SK-N-SH treated with all-trans-retinoic acid at 6 μM for 48 hours (cell line): Measurements from ENCODE around the gene ZNF648.

Source experiments
- ATAC-seq: fragments of 200-7000 bp; cut with Tn5 transposase; 3 replicates; pipeline ENCODE4 v1.9.1; 2020; ENCODE audit warnings: mild to moderate bottlenecking, moderate library complexity
- ARNTL ChIP-seq: fragments of 450-650 bp; formaldehyde crosslinking; IDR thresholded peaks from 2 replicates; pipeline ENCODE4 v1.5.0; 2020; ENCODE audit warnings: low read depth, mild to moderate bottlenecking, moderate library complexity, borderline replicate concordance
- BACH2 ChIP-seq: fragments of 250-450 bp; sonication (Bioruptor Pico); IDR thresholded peaks from 2 replicates; pipeline ENCODE4 v1.9.0; 2021; ENCODE audit warnings: mild to moderate bottlenecking, borderline replicate concordance
- ESRRG ChIP-seq: fragments of 250-450 bp; sonication (Bioruptor Pico); IDR thresholded peaks from 2 replicates; pipeline ENCODE4 v1.6.1; 2021; ENCODE audit warnings: mild to moderate bottlenecking
- GLIS3 ChIP-seq: fragments of 250-450 bp; sonication (Bioruptor Pico); IDR thresholded peaks from 2 replicates; pipeline ENCODE4 v1.5.0; 2020; ENCODE audit warnings: mild to moderate bottlenecking, moderate library complexity
- ISL1 ChIP-seq: fragments of 250-450 bp; sonication (Bioruptor Pico); IDR thresholded peaks from 2 replicates; pipeline ENCODE4 v2.1.2; 2022; ENCODE audit warnings: mild to moderate bottlenecking, moderate library complexity
- RARB ChIP-seq: fragments of 250-450 bp; sonication (Bioruptor Pico); IDR thresholded peaks from 2 replicates; pipeline ENCODE4 v1.8.0; 2021; ENCODE audit warnings: mild to moderate bottlenecking, moderate library complexity
- SNAI2 ChIP-seq: fragments of 250-450 bp; sonication (Bioruptor Pico); IDR thresholded peaks from 2 replicates; pipeline ENCODE4 v1.5.0; 2020; ENCODE audit warnings: mild to moderate bottlenecking, moderate library complexity
- TCF4 ChIP-seq: fragments of 250-450 bp; sonication (Bioruptor Pico); IDR thresholded peaks from 2 replicates; pipeline ENCODE4 v1.8.0; 2021; ENCODE audit warnings: mild to moderate bottlenecking, moderate library complexity, borderline replicate concordance
- TOX ChIP-seq: fragments of 250-450 bp; sonication (Bioruptor Pico); IDR thresholded peaks from 2 replicates; pipeline ENCODE4 v1.8.0; 2021; ENCODE audit warnings: mild to moderate bottlenecking, moderate library complexity, borderline replicate concordance
- ZC3H10 ChIP-seq: fragments of 250-450 bp; sonication (Bioruptor Pico); IDR thresholded peaks from 2 replicates; pipeline ENCODE4 v1.5.1; 2021; ENCODE audit warnings: mild to moderate bottlenecking, moderate library complexity
- ZFP3 ChIP-seq: fragments of 250-450 bp; sonication (Bioruptor Pico); IDR thresholded peaks from 2 replicates; pipeline ENCODE4 v1.5.0; 2020; ENCODE audit warnings: mild to moderate bottlenecking, moderate library complexity
- ZFP30 ChIP-seq: fragments of 450-650 bp; formaldehyde crosslinking; IDR thresholded peaks from 2 replicates; pipeline ENCODE4 v1.5.0; 2022; ENCODE audit warnings: mild to moderate bottlenecking, moderate library complexity
- ZNF565 ChIP-seq: fragments of 450-650 bp; formaldehyde crosslinking; conservative IDR thresholded peaks from 2 replicates; pipeline ENCODE4 v1.5.0; 2020; ENCODE audit warnings: low read depth, mild to moderate bottlenecking, moderate library complexity
- TF ChIP-seq, protein P1 (sequence below): fragments of 250-450 bp; sonication (Bioruptor Pico); IDR thresholded peaks from 2 replicates; pipeline ENCODE4 v1.8.0; 2020; ENCODE audit warnings: mild to moderate bottlenecking, moderate library complexity, borderline replicate concordance
- TF ChIP-seq, protein P2 (sequence below): fragments of 250-450 bp; sonication (Bioruptor Pico); IDR thresholded peaks from 2 replicates; pipeline ENCODE4 v1.5.1; 2021; ENCODE audit warnings: mild to moderate bottlenecking, moderate library complexity
- TF ChIP-seq, protein P3 (sequence below): fragments of 250-450 bp; sonication (Bioruptor Pico); IDR thresholded peaks from 2 replicates; pipeline ENCODE4 v1.5.0; 2020; ENCODE audit warnings: mild to moderate bottlenecking, moderate library complexity
- TF ChIP-seq, protein P4 (sequence below): fragments of 250-450 bp; sonication (Bioruptor Pico); IDR thresholded peaks from 2 replicates; pipeline ENCODE4 v1.5.1; 2020; ENCODE audit warnings: low read depth, mild to moderate bottlenecking, moderate library complexity

ZNF648 gene

DNA sequence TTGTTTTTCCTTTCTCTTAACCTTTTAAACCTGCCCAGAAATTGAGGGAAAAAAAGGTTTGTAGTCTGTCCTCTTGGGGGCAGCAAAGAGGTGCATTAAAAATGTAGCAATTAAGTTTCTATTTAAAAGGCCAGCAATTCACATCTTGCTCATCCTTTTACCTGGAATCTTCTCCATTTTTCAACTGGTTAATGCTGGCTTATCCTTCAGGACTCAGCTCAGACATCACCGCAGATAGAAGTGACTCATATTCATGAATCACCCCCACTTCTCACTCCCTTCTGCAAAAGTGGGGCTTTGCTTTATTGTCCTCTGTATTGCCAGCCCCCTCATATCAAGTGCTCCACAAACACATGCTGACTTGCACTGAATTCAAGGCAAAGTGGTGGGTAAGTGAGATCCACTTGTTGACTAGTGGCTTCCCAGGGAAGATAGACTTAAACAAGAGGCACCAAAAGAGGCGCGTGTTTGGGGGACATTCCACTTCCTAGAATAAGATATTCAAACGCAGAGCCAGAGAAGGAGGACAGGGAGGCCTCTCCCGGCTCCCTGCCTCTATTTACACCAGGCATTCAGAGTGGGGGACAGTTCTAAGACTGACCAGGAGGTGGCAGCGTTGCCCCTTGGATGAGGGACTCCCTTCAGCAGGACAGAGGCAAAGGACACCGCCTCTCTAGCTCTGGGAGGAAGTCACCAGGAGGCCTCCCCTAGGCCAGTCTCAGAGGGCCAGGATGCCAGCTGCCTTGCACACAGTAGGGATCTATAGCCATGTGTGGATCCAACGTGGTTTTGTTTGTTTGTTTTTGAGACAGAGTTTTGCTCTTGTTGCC lies 23.2 kb upstream of the ZNF648 start (continued):
- TF ChIP-seq, protein P1, sequence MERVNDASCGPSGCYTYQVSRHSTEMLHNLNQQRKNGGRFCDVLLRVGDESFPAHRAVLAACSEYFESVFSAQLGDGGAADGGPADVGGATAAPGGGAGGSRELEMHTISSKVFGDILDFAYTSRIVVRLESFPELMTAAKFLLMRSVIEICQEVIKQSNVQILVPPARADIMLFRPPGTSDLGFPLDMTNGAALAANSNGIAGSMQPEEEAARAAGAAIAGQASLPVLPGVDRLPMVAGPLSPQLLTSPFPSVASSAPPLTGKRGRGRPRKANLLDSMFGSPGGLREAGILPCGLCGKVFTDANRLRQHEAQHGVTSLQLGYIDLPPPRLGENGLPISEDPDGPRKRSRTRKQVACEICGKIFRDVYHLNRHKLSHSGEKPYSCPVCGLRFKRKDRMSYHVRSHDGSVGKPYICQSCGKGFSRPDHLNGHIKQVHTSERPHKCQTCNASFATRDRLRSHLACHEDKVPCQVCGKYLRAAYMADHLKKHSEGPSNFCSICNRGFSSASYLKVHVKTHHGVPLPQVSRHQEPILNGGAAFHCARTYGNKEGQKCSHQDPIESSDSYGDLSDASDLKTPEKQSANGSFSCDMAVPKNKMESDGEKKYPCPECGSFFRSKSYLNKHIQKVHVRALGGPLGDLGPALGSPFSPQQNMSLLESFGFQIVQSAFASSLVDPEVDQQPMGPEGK (CRISPR knock-in tag): no peak
- TF ChIP-seq ZFP3 (CRISPR knock-in tag) (no peak), TOX (CRISPR knock-in tag) (no peak), ESRRG (CRISPR knock-in tag) (no peak), BACH2 (CRISPR knock-in tag) (no peak), ZNF565 (CRISPR knock-in tag) (no peak), TCF4 (CRISPR knock-in tag) (no peak)
- TF ChIP-seq, protein P2, sequence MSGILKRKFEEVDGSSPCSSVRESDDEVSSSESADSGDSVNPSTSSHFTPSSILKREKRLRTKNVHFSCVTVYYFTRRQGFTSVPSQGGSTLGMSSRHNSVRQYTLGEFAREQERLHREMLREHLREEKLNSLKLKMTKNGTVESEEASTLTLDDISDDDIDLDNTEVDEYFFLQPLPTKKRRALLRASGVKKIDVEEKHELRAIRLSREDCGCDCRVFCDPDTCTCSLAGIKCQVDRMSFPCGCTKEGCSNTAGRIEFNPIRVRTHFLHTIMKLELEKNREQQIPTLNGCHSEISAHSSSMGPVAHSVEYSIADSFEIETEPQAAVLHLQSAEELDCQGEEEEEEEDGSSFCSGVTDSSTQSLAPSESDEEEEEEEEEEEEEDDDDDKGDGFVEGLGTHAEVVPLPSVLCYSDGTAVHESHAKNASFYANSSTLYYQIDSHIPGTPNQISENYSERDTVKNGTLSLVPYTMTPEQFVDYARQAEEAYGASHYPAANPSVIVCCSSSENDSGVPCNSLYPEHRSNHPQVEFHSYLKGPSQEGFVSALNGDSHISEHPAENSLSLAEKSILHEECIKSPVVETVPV (CRISPR knock-in tag): no peak

DNA sequence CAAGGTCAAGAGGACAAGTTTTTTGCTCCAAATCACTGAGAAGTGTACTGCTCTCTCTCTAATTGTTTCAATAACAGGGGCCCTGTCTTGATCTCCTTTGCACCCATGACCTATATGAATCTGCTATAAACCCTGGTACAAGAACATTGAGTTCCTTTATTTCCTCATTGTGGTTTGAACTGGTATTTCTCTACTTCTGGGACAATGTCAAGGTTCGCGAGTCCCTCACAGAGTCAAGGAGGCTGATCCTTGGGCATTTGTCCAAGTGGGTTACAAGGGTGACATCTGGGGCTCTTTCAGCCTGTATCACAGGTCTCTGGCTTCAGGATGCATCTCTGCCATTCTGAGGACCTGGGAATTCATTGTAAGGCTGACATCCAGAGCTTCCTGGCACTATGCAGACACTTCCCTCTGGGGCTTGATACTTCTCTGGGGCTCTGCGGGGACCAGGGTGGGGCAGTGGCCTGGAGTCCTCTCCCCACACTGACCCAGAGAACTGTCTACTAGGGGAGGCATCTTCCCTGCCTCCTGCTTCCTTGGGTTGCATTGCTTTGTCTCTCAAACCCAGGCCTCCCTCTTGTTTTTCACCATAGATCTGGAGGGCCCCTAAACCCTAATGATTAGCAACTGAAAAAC lies 22.5 kb upstream of the ZNF648 start:
- TF ChIP-seq, protein P3, sequence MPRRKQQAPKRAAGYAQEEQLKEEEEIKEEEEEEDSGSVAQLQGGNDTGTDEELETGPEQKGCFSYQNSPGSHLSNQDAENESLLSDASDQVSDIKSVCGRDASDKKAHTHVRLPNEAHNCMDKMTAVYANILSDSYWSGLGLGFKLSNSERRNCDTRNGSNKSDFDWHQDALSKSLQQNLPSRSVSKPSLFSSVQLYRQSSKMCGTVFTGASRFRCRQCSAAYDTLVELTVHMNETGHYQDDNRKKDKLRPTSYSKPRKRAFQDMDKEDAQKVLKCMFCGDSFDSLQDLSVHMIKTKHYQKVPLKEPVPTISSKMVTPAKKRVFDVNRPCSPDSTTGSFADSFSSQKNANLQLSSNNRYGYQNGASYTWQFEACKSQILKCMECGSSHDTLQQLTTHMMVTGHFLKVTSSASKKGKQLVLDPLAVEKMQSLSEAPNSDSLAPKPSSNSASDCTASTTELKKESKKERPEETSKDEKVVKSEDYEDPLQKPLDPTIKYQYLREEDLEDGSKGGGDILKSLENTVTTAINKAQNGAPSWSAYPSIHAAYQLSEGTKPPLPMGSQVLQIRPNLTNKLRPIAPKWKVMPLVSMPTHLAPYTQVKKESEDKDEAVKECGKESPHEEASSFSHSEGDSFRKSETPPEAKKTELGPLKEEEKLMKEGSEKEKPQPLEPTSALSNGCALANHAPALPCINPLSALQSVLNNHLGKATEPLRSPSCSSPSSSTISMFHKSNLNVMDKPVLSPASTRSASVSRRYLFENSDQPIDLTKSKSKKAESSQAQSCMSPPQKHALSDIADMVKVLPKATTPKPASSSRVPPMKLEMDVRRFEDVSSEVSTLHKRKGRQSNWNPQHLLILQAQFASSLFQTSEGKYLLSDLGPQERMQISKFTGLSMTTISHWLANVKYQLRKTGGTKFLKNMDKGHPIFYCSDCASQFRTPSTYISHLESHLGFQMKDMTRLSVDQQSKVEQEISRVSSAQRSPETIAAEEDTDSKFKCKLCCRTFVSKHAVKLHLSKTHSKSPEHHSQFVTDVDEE (CRISPR knock-in tag): no peak
- TF ChIP-seq, protein P4, sequence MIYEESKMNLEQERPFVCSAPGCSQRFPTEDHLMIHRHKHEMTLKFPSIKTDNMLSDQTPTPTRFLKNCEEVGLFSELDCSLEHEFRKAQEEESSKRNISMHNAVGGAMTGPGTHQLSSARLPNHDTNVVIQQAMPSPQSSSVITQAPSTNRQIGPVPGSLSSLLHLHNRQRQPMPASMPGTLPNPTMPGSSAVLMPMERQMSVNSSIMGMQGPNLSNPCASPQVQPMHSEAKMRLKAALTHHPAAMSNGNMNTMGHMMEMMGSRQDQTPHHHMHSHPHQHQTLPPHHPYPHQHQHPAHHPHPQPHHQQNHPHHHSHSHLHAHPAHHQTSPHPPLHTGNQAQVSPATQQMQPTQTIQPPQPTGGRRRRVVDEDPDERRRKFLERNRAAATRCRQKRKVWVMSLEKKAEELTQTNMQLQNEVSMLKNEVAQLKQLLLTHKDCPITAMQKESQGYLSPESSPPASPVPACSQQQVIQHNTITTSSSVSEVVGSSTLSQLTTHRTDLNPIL (CRISPR knock-in tag): no peak
- TF ChIP-seq ZC3H10 (CRISPR knock-in tag): no peak
- TF ChIP-seq SNAI2 (CRISPR knock-in tag): no peak
- TF ChIP-seq ZFP30: no peak
- TF ChIP-seq GLIS3 (CRISPR knock-in tag): no peak
- TF ChIP-seq, protein P2 (CRISPR knock-in tag): no peak
- no peak for TF ChIP-seq BACH2 (CRISPR knock-in tag)
- TF ChIP-seq TCF4 (CRISPR knock-in tag): no peak
- TF ChIP-seq ZNF565 (CRISPR knock-in tag): no peak
- TF ChIP-seq ESRRG (CRISPR knock-in tag): no peak
- no peak for TF ChIP-seq RARB (CRISPR knock-in tag)
- TF ChIP-seq ARNTL: no peak
- TF ChIP-seq ISL1 (CRISPR knock-in tag): no peak
- TF ChIP-seq, protein P1 (CRISPR knock-in tag): no peak
- no peak for TF ChIP-seq ZFP3 (CRISPR knock-in tag)
- no peak for ATAC-seq
